GM18519 (cell line): ENCODE measurements around the gene CD2.

Experiments
- ATAC-seq: cut with Tn5 transposase; IDR thresholded peaks from one replicate; pipeline ENCODE4 v1.9.1; 2021; ENCODE audit warnings: mild to moderate bottlenecking, moderate library complexity; ENCODE audit not compliant: unreplicated experiment, low FRiP score

CD2 gene

DNA sequence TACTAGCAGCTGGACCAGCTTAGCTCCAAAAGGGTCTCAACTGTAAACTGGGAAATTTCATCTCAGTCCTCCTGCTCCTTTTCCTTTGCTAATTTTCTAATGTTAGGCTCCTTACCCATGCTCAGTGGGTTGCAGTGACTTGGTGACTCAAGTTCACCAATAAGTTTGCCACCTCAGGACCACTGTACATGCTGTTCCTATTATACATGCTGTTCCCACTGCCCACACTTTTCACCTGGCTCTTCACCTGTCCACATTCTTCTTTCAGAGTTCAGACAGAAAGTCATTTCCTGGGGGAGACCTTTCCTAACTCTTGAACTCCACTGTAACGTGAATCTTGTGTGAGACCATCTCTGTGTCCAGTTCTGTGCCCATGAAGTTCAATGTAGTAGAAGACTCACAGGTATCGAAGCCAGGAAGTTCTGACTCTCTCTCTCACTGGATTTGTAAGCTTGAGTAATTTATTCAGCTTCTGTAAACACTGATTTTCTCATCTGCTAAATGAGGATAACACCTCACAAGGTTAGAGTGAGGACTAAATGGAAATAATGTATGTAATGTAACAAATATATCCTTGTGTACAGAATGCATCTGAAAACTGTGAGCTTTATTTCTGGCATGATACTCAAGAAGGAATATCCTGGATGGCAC, 17.9 kb downstream of the CD2 start:
- no peak for ATAC-seq

DNA sequence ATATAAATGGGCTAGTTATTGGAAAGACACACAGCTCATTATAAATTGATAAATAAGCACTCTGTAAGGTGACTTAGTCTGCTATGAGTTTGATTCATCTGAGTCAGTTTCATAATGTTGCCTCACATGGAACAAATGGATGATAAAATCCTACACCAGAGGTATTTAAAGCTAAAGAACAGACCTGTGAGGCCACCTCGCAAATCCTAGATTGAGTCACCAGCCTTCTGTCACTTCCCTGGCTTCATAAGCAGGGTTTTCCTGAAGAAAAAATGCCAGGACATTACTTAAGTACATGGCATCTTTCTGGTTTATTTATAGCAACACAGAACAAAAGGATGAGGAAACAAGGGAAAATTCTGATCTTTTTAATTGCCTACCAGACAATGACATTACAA, 18.4 kb downstream of the CD2 start:
- no peak for ATAC-seq

DNA sequence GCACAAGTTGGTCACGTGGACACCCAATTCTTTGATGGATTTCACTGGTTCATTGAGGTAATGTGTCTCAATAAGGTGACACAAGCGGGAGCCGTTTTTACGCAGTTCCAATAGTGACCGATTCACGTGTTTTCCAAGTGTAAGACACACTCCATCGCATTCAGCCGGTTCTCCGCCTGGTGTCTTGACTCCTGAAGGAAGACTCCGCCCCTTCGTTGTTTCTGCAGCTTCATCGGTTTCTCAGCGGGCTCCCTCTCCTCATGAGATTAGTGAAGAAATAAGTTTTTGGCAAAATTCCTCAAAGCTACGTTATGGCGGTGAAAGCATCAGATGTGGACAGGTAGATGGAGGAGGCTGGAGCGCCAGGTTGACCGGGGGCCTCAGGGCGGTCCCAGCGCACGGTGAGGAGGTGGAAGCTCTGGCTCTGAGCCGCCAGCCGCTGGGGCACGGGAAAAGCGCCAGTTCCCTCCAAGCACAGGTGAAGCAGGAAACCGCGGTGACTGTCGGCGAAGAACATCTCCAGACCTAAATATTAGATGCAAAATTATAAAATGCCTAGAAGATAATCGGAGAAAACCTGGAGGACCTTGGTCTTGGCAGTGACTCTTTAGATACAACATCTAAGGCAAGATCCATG, 21.0 kb downstream of the CD2 start:
- ATAC-seq: no peak

DNA sequence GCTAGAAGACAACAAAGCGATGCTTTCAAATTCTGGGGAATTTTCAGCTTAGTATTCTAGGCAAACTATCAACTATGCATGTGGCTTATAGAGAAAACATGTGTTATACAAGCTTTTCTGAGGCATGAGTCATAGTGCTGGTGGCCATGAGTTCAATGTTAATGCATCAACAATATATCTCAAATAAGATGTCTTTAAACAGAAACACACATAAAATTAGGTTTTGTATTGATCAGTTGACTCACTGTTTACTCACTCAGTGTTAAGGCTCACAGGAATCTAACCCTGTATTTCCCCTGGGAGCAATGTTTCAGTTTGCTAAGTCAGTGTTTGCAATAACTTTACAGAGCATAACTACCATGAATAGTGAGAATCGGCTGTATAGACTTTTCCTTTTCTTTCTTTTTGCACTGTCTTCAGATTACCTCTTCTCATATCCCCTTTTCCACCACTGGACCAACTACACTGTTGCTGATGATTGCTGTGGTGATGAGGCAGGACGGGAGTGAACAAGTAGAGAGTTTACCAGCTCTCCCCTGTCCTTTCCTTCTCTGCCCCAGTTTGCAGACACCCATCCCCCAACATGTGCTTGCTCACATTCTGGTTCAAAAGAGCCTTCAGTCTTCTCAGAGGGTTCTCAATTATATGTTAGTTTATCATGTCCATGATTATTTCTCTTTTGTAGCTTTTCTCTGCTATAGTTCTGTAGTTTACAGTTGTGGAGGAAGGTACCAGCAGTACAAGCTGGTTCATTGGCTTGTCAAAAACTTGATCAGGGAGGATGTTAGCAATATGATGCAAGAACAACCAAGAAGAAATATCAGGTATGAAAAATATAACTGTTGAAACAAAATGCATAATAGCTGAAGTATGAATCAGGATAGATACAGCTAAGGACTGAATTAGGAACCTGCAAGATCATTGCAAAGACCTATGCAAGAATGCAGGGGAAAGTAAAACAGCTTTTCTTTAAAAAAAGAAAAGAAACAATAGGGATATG, 23.9 kb downstream of the CD2 start:
- no peak for ATAC-seq

DNA sequence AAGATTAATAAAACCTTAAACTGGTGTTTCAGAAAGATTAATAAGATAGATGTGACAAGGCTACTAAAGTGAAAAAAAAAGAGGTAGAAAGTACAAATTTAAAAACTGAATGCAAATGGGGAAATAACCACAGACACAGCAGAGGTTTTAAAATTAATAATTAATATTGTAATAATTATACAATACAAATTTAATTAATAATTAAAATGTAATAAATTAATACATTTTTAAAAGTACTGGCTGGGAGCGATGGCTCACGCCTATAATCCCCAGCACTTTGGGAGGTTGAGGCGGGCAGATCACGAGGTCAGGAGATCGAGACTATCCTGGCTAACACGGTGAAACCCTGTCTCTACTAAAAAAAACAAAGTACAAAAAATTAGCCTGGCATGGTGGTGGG, 26.8 kb downstream of the CD2 start:
- ATAC-seq: no peak

DNA sequence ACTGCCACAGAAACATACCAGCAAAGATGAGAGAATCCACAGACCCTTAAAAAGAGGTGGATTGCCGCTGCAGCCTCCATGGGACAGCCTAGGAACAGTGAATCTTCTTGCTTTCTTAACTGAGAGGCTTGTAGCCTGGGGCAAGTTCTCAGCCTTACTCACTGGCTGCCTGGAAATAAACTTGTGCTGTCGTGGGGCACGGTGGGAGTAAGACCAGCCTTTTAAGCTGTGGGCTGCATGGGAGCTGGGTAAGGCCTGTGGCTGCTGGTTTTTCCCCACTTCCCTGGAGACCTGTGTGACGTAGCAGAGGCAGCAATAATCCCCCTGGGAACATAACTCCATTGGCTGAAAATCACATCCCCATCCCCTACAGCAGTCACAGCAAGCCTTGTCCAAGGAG, 30.8 kb downstream of the CD2 start:
- no peak for ATAC-seq

DNA sequence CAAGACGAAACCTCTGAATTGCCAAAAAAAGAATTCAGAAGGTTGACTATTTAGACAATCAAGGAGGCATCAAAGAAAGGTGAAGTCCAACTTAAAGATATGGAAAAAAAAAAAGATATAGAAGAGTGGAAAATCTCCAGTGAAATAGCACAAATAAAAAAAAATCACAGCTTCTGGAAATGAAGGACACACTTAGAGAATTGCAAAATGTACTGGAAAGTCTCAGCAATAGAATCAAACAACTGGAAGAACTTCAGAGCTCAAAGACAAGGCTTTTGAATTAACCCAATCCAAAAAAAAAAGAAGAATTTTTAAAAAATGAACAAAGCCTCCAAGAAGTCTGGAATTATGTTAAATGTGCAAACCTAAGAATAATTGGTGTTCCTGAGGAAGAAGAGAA, 31.8 kb downstream of the CD2 start:
- ATAC-seq: no peak

DNA sequence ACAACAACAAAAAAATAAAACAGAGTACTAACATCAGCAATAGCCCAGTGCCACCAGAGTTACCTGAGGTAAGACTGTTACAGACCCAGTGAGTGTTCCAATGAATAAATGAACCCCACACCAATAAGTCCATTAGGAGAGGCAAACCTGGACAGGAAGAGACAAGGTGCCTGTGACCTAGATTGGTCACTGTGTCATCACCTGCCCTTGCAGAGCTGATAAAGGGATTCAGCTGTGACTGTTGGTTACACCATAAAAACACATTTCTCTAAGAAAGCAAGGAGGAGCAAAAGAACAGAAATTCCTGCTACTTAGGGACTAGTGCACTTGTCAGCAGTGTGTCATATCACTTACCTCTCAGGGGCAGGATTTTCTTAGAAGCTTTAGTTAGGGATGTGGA, 37.5 kb downstream of the CD2 start:
- ATAC-seq: no peak

DNA sequence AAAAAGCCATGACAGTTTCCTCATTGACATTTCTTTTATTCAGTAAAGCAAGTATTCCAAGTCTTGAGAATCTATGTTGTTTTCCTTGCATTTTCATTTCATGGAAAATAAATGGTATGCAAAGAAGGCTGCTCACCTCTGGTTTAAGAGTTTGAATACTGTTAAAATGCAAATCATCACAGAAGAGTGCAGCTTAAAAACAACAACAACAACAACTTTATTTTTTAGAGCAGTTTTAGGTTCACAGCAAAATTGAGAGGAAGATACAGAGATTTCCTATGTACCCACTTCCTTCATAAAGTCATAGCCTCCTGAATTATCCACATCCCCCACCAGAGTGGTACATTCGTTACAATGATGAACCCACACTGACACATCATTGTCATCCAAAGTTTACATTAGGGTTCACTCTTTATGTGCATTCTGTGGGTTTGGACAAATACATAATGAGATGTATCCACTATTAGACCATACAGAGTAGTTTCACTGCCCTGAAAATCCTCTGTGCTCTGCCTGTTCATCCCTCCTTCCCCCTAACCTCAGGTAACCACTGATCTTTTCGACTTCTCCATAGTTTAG, 39.2 kb downstream of the CD2 start:
- no peak for ATAC-seq

DNA sequence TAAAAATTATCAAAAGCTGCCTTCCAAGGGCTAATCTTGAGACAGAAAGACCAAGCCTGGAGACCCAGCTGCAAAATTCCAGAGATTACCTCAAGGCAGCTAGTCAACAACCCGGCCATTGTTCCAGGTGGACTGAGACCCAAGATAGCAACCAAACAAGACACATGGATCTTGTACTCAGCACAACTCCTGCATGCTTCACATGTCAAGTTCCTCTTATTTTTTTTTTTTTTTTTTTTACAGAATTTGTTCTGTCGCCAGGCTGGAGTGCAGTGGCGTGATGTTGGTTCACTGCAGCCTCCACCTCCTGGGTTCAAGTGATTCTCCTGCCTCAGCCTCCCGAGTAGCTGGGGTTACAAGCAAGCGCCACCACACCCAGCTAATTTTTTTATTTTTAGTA, 40.1 kb downstream of the CD2 start:
- ATAC-seq: no peak

DNA sequence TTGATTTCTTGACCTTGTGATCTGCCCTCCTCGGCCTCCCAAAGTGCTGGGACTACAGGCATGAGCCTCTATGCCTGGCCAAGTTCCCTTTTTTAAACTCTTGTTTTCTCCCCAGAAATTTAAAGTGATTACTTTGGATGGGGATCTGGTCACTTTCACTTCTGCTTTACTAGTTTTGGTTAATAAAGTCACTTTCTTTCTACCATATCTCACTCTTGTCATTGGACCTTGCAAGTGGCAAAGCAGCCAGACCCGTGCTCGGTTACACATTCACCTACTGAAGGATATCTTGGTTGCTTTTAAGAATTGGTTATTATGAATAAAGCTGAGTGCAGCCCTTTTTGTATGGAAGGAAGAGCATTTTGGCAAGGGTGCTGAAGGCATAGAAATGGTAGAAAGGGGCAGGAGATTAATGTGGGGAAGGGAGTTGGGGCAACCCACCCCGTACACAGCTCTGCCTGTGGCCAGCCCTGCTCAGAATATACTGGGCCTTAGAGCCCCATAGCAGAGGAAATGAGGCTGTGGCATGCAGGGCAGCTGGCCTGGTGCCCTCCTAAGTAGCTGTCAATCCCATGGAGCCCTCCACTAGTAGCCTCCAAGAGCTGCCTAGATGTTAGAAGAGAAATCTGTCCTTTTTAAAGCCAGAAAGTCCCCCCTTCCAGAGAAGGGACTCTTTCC, 40.7 kb downstream of the CD2 start:
- ATAC-seq: peak; percentile 84

DNA sequence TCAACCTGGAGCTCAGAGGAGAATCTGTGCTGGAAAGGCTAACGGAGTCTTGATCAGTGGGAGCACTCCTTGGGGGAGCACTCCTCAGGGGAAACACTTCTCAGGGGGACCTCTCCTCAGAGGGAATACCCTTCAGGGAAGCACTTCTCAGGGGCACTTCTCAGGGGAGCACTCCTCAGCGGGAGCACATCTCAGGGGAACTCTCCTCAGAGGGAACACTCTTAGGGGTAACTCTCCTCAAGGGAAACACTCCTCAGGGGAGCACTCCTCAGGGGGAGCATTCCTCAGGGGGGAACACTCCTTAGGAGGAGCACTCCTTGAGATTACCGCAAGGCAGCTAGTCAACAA, 41.2 kb downstream of the CD2 start:
- ATAC-seq: no peak

DNA sequence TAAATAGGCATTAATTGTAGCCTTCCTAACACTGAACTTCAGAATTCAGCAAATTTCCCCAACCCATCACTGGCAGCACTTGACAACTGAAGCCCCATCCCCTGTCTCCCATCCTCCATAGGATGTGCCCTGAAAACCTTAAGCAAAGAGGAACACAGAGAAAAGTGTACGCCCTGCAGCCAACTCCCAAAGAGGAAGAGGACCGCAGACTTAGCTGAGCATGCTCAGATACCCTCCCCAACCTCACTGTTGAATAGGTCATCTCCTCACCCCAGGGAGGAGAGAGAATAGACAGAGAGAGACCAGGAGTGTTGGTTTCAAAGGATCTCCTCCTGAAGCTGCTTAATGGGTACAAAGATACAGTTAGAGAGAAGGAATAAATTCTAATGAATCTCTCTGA, 50.5 kb downstream of the CD2 start:
- ATAC-seq: no peak

DNA sequence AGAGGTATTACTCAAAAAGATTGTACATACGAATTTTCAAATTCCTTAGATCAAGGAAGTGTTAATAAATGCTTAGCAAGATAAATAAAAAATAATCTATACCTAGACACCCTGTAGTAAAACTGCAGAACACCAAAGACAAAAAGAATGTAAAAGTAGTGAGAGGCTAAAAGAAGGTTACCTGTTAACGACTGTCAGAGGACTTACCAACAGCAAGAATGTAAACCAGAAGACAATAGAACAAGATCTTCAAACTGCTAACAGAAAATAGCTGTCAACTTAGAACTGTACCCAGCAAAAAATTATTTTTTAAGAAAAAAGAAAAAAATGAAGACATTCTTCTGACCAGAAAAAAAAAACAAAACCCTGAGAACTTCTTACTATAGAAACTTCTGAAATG, 51.2 kb downstream of the CD2 start:
- no peak for ATAC-seq

DNA sequence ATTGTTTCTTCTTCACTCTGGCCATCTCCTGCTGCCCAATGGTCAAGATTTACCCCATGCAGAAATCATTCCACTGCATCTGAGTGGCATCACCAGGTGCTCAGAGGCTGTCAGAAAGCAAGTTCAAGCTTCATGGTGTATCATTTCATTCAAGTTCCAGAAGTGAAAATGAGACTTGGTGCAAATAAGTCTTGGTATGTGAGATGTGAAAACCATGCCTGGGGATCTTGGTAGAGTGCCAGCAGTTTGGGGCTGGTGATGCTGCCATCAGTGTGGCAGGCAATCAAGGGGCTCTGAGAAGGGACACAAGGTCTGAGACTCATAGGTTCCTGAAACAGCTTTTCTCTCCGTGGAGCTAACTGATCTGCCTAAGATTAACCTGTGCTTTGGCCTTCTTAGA, 52.0 kb downstream of the CD2 start:
- no peak for ATAC-seq

DNA sequence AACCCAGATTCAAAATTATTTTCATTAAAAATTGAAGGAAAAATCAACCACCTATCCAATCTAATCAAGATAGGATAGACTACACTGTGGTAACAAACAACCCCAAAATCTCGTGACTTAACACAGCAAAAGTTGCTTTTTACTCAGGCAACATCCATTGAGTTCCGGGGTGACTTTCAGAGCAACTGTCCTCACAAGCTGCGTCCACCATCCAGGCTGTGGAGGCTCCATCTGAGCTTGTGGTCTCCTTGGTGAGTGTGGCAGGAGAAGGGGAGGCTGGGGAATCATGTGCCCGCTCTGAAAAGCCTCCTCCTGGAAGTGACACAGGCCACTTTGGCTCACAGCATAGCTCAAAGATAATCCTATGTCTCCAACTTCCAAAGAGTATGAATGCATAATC, 52.4 kb downstream of the CD2 start:
- ATAC-seq: no peak

DNA sequence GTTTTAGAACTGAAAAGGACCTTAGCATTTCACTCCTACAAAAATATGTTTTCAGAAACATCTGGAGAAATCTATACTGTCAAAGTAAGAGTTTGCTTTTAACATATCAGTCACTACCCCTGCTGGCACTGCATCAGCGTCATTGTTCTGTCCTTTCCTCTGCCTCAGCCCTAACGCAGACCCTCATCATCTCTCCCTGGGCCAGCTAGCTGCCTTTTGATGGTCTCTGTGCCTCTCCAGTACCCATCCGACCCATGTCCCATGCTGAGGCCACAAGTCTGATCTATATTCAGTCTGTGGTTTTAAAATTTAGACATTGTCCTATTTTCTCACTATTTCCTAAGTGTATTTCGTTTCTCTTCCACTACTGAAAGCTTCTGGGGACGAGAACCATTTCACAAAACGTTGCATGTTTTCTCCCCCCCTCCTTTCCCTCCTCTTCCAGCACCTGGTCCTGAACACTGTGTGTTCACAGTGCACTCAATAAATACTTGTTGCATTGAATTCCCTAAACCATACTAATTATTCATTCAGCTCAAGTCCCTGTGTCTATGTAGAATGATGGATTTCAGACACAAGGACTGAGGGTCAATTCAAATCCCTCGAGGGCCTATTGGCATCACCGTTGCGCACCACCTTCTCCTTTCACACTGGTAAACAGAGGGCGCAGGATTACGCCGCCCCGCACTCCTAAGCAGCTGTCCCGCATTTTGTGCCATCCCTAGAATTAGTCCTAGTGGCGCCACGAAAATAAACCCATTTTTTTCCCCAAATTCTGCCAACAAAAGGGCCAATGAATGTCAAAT, 53.4 kb downstream of the CD2 start:
- no peak for ATAC-seq

DNA sequence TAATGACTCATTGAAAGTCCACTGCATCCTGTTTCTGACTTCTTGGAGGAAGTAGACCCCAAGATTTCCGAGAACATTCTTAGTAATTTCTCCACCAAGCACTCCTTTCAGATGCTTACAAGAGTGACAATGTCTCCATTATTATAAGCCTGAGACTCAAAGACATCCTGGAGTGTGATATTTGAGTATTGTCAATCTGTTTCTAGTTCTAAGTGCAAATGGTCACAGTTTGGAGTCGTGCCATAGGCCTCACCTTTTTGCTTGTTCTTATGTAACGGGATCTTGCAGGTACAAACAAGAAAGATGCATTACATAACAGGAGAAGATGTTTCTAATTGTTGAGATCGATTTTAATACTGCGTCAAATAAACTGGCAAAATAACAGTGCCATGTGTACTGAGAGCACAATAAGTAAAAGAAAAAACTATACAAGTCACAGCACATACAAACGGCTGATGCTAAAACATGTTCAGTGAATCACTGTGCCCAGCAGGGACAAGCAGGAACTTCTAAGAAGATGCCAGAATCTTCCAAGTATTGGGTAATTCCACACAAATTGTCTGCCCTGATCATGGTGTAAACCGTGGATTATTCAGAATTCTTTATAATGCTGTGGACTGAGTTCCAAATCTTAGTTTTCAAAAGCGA, 54.1 kb downstream of the CD2 start:
- ATAC-seq: no peak

DNA sequence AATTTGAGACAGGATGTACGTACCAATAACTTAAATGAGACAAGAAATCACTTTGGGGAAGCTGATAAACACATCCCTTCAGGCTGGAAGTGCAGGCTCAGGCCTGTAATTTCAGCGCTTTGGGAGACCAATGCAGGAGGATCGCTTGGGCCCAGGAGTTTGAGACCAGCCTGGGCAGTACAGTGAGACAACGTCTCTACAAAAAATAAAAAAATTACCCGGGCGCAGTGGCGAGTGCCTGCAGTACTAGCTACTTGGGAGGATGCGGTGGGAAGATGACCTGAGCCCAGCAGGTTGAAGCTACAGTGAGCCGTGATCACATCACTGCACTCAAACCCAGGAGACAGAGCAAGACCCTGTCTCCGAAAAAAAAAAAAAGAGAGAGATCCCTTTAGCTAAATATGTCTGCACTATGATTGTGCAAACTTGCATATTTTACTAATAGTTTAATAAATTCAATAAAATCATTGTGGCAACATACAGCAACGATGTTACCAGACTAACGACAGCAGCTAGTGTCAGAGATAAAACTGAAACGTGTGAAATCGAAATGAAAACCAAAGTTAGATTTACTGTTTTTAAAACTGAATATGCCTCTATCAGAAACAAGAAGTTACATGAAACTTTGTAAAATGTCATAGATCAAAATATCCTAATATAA, 54.7 kb downstream of the CD2 start:
- ATAC-seq: no peak
